Measurements from ENCODE around the gene G6PC1.
"Not testable (repeated sequence)": the region's sequence is repeated elsewhere in the genome, so short reads cannot be mapped to it uniquely, and the experiment has no call there.

The G6PC1 gene

GRCh38 chr17:42906772-42907446 lies 6.3 kb downstream of the G6PC1 start:
- Mint-ChIP-seq H3K27me3 (peaks cover 18% of the 10 kb centered on the region), H3K36me3 (ENCODE audit: low read depth) (no peaks in the 10 kb centered on the region), H3K9me3 (no peaks in the 10 kb centered on the region), H3K4me3 (no peak overlapping the region), H3K4me1 (no peaks in the 10 kb centered on the region), H3K27ac (no peak overlapping the region)
- DNase-seq (no peak), ATAC-seq (no peak)

DNA sequence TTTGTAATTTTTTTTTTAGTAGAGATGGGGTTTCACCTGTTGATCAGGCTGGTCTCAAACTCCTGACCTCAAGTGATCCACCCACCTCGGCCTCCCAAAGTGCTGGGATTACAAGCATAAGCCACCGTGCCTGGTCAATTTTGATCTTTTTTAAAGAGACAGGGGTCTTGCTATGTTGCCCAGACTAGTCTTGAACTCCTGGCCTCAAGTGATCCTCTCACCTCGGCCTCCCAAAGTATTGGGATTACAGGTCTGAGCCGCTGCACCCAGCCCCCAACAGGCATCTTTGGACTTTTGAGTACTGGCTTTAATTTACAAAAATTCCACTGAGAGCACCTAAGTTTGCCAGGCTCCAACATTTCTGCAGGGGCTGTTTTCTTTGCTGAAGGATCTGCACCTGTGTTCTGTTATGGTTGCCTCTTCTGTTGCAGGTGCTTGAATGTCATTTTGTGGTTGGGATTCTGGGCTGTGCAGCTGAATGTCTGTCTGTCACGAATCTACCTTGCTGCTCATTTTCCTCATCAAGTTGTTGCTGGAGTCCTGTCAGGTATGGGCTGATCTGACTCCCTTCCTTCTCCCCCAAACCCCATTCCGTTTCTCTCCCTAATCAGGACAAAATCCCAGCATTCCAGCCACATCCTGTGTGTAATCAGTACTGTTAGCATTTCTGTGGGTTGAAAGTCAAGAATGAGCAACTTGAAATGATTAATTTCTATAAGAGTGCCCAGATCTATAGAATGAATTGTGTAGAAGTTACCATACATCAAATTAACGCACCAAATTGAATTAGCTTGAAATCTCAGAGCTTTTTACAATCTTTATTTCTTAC lies 8.5 kb downstream of the G6PC1 start:
- DNase-seq (no peak), ATAC-seq (no peak)
- Mint-ChIP-seq H3K4me1 (no peaks in the 10 kb centered on the region), H3K27me3 (peaks cover 13% of the 10 kb centered on the region), H3K4me3 (no peak overlapping the region), H3K36me3 (ENCODE audit: low read depth) (no peaks in the 10 kb centered on the region), H3K9me3 (no peaks in the 10 kb centered on the region), H3K27ac (no peak overlapping the region)

- ATAC-seq: no peak
- H3K27ac Mint-ChIP-seq: no peak overlapping the region
- DNase-seq: no peak
Observed at GRCh38 chr17:42913522-42913921, 12.9 kb downstream of the G6PC1 start.

GRCh38 chr17:42913981-42914617 lies 13.5 kb downstream of the G6PC1 start:
- Mint-ChIP-seq H3K4me3 (no peak overlapping the region), H3K36me3 (ENCODE audit: low read depth) (no peaks in the 10 kb centered on the region), H3K27ac (no peak overlapping the region), H3K9me3 (no peaks in the 10 kb centered on the region), H3K27me3 (peaks cover 10% of the 10 kb centered on the region), H3K4me1 (no peaks in the 10 kb centered on the region)
- ATAC-seq (no peak), DNase-seq (no peak)

More at GRCh38 chr17:42913522-42913921, 12.9 kb downstream of the G6PC1 start:
- H3K27me3 Mint-ChIP-seq: peaks cover 11% of the 10 kb centered on the region
- H3K9me3 Mint-ChIP-seq: no peaks in the 10 kb centered on the region
- H3K4me1 Mint-ChIP-seq: no peaks in the 10 kb centered on the region
- H3K36me3 Mint-ChIP-seq (ENCODE audit: low read depth): no peaks in the 10 kb centered on the region
- H3K4me3 Mint-ChIP-seq: no peak overlapping the region

- not testable (repeated sequence) for ATAC-seq; H3K4me3 Mint-ChIP-seq; H3K27me3 Mint-ChIP-seq; DNase-seq; H3K4me1 Mint-ChIP-seq; H3K27ac Mint-ChIP-seq; H3K9me3 Mint-ChIP-seq; H3K36me3 Mint-ChIP-seq (ENCODE audit: low read depth)
Observed at GRCh38 chr17:42915288-42915687, 14.7 kb downstream of the G6PC1 start.

- not testable (repeated sequence) for ATAC-seq; H3K4me3 Mint-ChIP-seq; H3K9me3 Mint-ChIP-seq; H3K36me3 Mint-ChIP-seq (ENCODE audit: low read depth); H3K27ac Mint-ChIP-seq; H3K4me1 Mint-ChIP-seq; H3K27me3 Mint-ChIP-seq; DNase-seq
Observed at GRCh38 chr17:42916388-42917235, 16.0 kb downstream of the G6PC1 start.

DNA sequence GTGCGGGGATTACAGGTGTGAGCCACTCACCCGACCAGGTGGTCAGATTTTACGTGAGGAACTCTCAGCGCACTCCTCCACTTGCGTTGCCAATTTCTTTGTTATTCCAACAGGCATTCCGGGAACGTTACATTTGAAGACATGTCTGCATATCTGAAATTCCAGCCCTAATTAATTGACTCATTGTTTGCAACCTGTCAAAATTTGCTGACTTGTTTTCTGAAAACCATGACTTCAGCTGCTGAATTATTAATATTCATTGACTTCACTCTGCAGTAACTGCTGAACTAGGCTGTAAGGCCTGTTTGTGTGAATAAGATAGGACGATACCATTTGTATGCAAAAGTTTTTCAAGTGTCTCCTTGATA lies 16.6 kb downstream of the G6PC1 start:
- no peak for DNase-seq
- no peaks in the 10 kb centered on the region for H3K36me3 Mint-ChIP-seq (ENCODE audit: low read depth)
- no peak overlapping the region for H3K4me3 Mint-ChIP-seq
- H3K27ac Mint-ChIP-seq: no peak overlapping the region
- ATAC-seq: no peak
- peaks cover 5% of the 10 kb centered on the region for H3K27me3 Mint-ChIP-seq
- H3K4me1 Mint-ChIP-seq: no peaks in the 10 kb centered on the region
- no peaks in the 10 kb centered on the region for H3K9me3 Mint-ChIP-seq

DNA sequence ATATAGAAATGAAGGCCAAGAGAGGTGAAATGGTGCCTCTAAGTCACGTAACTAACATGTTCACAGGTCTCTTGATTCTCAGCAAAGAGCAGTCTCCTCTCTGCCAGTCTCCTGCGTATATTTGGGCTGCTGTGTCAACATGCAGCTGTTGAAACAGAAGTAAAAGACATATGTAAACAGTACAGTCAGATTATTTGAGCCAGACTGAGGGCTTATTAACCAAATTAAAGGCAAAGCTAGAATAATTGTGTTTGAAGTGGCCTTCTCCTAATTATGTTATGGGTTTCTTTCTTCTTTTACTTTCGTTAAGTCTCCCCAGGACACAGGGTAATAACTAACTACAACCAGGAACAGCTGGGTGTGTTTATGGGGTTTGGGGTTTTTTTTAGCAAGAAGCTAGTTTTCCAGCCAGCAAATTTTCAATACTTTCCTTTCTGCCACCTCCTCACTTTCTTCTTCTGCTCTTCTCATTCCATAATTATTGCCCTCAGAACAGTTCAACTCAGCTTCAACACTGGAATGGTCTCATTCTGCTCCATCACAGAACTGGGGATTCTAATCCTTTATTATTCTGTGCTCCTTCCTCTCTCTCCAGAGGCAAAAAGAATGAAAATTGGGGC lies 18.4 kb downstream of the G6PC1 start:
- DNase-seq (no peak), ATAC-seq (no peak)
- Mint-ChIP-seq H3K4me1 (no peaks in the 10 kb centered on the region), H3K9me3 (no peaks in the 10 kb centered on the region), H3K36me3 (ENCODE audit: low read depth) (no peaks in the 10 kb centered on the region), H3K27me3 (peaks cover 5% of the 10 kb centered on the region), H3K4me3 (no peak overlapping the region), H3K27ac (no peak overlapping the region)

DNA sequence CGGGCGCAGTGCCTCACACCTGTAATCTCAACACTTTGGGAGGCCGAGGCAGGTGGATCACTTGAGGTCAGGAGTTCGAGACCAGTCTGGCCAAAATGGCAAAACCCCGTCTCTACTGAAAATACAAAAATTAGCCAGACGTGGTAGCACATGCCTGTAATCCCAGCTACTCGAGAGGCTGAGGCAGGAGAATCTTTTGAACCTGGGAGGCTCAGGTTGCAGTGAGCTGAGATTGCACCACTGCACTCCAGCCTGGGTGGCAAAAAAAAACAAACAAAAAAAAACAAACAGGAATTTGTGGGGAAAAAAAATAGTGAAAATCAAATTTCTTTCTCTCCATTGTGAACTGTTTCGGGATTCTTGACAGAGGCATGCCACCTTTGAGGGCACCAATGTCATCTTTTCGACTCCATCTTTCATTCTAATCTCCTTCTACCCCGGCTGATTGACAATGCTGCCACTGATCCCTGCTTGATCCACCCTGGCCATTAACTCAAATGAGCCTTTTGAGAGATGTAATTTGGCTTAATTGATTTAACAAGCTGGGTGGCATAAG lies 19.0 kb downstream of the G6PC1 start:
- H3K27ac Mint-ChIP-seq; H3K36me3 Mint-ChIP-seq (ENCODE audit: low read depth): not testable (repeated sequence)

DNA sequence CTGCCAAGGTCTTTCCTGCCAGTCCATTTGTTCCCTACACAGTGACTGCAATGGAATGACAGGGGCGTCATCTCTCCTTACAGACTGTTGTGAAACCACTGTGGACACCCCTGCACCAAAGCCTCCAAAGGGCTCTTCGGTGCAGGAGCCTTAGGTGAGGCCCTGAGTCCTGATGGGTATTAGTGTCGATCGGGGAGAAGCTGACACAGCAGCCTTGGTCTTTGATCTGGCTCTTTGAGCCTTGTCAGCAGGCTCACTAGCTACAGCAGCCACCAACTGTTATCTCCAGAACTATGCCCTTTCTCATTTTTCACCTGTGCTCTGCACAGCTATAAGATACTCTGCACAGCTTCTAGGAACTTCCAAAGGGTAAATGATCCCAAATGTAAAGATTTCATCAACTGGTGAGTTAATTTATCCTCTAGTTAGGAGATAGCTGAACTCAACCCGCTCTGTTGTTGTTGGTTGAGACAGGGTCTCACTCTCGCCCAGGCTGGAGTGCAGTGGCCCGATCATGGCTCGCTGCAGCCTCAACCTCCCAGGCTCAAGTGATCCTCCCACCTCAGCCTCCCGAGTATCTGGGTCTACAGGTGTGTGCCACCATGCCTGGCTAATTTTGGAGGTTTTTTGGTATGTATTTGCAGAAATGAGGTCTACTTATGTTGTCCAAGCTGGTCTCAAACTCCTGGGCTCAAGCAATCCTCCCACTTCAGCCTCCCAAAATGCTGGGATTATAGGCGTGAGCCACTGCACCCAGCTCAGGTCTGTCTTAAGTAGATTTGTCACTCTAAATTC lies 19.7 kb downstream of the G6PC1 start:
- H3K4me3 Mint-ChIP-seq: no peak overlapping the region
- H3K4me1 Mint-ChIP-seq: no peaks in the 10 kb centered on the region
- H3K27me3 Mint-ChIP-seq: peaks cover 7% of the 10 kb centered on the region
- DNase-seq (no peak), ATAC-seq (no peak)
- H3K36me3 Mint-ChIP-seq (ENCODE audit: low read depth): no peaks in the 10 kb centered on the region
- no peaks in the 10 kb centered on the region for H3K9me3 Mint-ChIP-seq
- H3K27ac Mint-ChIP-seq: no peak overlapping the region

More for the DNA sequence above, 19.0 kb downstream of the G6PC1 start:
- not testable (repeated sequence) for DNase-seq, H3K4me1 Mint-ChIP-seq, ATAC-seq, H3K4me3 Mint-ChIP-seq, H3K27me3 Mint-ChIP-seq, H3K9me3 Mint-ChIP-seq

DNA sequence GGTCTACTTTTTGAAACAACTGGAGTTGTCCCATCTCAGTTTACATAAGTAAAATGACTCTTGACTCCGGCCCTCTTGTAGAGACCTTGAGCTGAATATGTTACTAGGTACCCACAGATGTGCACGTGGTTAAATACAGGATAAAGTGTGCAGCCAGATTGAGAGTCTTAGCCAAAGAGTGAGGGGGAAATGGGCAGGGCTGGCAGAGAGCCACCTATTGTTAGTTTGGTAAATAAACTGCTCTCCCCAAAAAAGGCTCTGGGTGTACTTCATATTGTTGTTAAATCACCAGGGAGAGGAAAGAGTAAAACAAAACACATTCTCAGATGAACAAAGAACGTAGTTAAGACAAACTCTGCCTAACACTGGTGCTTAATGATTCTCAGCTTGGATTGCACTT lies 20.3 kb downstream of the G6PC1 start:
- Mint-ChIP-seq H3K27me3 (peaks cover 7% of the 10 kb centered on the region), H3K4me1 (no peaks in the 10 kb centered on the region), H3K27ac (no peak overlapping the region), H3K36me3 (ENCODE audit: low read depth) (no peaks in the 10 kb centered on the region), H3K9me3 (no peaks in the 10 kb centered on the region), H3K4me3 (no peak overlapping the region)
- DNase-seq (no peak), ATAC-seq (no peak)

GRCh38 chr17:42922294-42922693 lies 21.7 kb downstream of the G6PC1 start:
- no peak for DNase-seq
- H3K27me3 Mint-ChIP-seq: peaks cover 7% of the 10 kb centered on the region
- no peak overlapping the region for H3K27ac Mint-ChIP-seq
- H3K4me3 Mint-ChIP-seq: no peak overlapping the region
- H3K4me1 Mint-ChIP-seq: no peaks in the 10 kb centered on the region
- no peaks in the 10 kb centered on the region for H3K9me3 Mint-ChIP-seq
- ATAC-seq: no peak
- H3K36me3 Mint-ChIP-seq (ENCODE audit: low read depth): no peaks in the 10 kb centered on the region

- H3K9me3 Mint-ChIP-seq; H3K27me3 Mint-ChIP-seq; H3K27ac Mint-ChIP-seq; H3K4me3 Mint-ChIP-seq; H3K36me3 Mint-ChIP-seq (ENCODE audit: low read depth); ATAC-seq; H3K4me1 Mint-ChIP-seq; DNase-seq: not testable (repeated sequence)
Observed at GRCh38 chr17:42923472-42923871, 22.9 kb downstream of the G6PC1 start.

All from activated naive CD8-positive, alpha-beta T cell treated with anti-CD3 and anti-CD28 coated beads, Interleukin-2, amount 50 U/mL, for 24 hours (primary cell).